ENCODE results near the gene BTNL3. TPM values are rescaled to one million over a fixed set of nuclear protein-coding genes. Genes with fewer than 3 reads are reported as not detected.
"Not testable (repeated sequence)": the region's sequence is repeated elsewhere in the genome, so short reads cannot be mapped to it uniquely, and the experiment has no call there.

The BTNL3 gene
- total RNA-seq, 1 donor from 2014 or later, result not detected

- DNase-seq (no peak), ATAC-seq (peak; percentile 39)
- intact Hi-C loops (cut with micrococcal nuclease), result no loop called here
These were observed 54.8 kb downstream of the BTNL3 start for GRCh38 chr5:181043285-181044092.

- no peak for ATAC-seq
- intact Hi-C loops (cut with micrococcal nuclease), result no loop called here
- no peak for DNase-seq
These were observed 55.5 kb downstream of the BTNL3 start for GRCh38 chr5:181044093-181044599.

- peak; percentile 81 for ATAC-seq
- intact Hi-C loops (cut with micrococcal nuclease), result no loop called here
- DNase-seq, result peak; percentile 65
These were observed 56.1 kb downstream of the BTNL3 start for GRCh38 chr5:181044662-181045305.

GRCh38 chr5:181045316-181045715 lies 56.7 kb downstream of the BTNL3 start:
- ATAC-seq, result no peak
- DNase-seq, result no peak
- intact Hi-C loops (cut with micrococcal nuclease), result no loop called here

DNA sequence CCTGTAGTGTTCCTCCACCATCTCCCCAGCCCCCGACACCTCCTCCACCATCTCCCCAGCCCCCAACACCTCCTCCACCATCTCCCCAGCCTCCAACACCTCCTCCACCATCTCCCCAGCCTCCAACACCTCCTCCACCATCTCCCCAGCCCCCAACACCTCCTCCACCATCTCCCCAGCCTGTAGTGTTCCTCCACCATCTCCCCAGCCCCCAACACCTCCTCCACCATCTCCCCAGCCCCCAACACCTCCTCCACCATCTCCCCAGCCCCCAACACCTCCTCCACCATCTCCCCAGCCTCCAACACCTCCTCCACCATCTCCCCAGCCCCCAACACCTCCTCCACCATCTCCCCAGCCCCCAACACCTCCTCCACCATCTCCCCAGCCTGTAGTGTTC lies 57.2 kb downstream of the BTNL3 start:
- intact Hi-C loops (cut with micrococcal nuclease); ATAC-seq; DNase-seq: not testable (repeated sequence)

GRCh38 chr5:181047288-181047687 lies 58.6 kb downstream of the BTNL3 start:
- intact Hi-C loops (cut with micrococcal nuclease), result no loop called here
- ATAC-seq, result no peak
- DNase-seq, result no peak

- intact Hi-C loops (cut with micrococcal nuclease), result no loop called here
- no peak for ATAC-seq
These were observed 59.3 kb downstream of the BTNL3 start for GRCh38 chr5:181047921-181048320.

GRCh38 chr5:181050016-181050415 lies 61.4 kb downstream of the BTNL3 start:
- DNase-seq (no peak), ATAC-seq (no peak)
- intact Hi-C loops (cut with micrococcal nuclease), result no loop called here

More at GRCh38 chr5:181047921-181048320, 59.3 kb downstream of the BTNL3 start:
- no peak for DNase-seq

GRCh38 chr5:181051841-181052671 lies 63.4 kb downstream of the BTNL3 start:
- DNase-seq, result no peak
- ATAC-seq, result no peak
- intact Hi-C loops (cut with micrococcal nuclease), result no loop called here

GRCh38 chr5:181052672-181053487 lies 64.2 kb downstream of the BTNL3 start:
- DNase-seq, result no peak
- intact Hi-C loops (cut with micrococcal nuclease), result no loop called here
- ATAC-seq, result peak; percentile 58

- DNase-seq (no peak), ATAC-seq (peak; percentile 44)
- intact Hi-C loops (cut with micrococcal nuclease), result no loop called here
These were observed 65.0 kb downstream of the BTNL3 start for GRCh38 chr5:181053488-181054121.

GRCh38 chr5:181054138-181054537 lies 65.5 kb downstream of the BTNL3 start:
- intact Hi-C loops (cut with micrococcal nuclease), result no loop called here
- ATAC-seq, result no peak

DNA sequence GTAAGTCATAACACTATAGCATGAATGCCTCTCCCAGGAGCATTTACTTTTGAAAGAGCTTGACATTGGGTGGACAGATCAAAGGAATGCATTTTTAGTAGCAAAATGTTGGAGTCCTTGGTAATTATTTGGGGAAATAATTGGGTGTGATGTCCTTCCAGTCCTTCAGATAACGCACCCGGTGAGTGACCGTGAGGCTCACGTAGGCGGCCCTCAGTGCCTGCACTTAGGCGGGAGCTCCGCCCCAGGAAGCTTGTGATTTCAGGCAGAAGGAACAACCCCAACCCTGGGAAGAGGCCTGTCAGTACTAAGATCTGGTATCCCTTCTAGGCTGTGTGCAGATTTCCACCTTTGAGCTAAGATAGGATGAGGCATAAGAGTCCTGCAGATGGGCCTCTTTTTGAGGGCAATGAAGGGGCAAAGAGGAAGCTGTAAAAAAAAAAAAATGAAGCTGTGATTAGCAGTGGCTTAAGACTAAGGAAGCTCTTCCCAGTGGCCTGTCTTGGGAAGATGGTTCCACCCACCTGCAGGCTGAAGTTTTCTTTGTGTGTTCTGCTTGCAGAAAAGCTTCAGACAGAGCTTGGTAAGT lies 66.3 kb downstream of the BTNL3 start:
- ATAC-seq (no peak), DNase-seq (no peak)
- intact Hi-C loops (cut with micrococcal nuclease), result no loop called here

More at GRCh38 chr5:181054138-181054537, 65.5 kb downstream of the BTNL3 start:
- DNase-seq, result no peak

Small RNA genes lying within 50 kb of the gene (microRNA-seq; reads per million reads assigned to microRNA genes)
- not detected for gene MIR8089 (ENCODE audit: borderline number of aligned reads)

Other genes starting within 250 kb of the BTNL3 start
- gene OR2Y1, start 248.8 kb upstream of the BTNL3 start, total RNA-seq, result not detected
- 67.0 TPM for gene MGAT1, start 186.0 kb upstream of the BTNL3 start, total RNA-seq
- 15.2 TPM for gene ZFP62, start 127.6 kb upstream of the BTNL3 start, total RNA-seq
- gene BTNL8, start 89.7 kb upstream of the BTNL3 start, total RNA-seq, result 0.27 TPM
- 37.8 TPM for gene BTNL9, start 51.4 kb downstream of the BTNL3 start, total RNA-seq
- gene OR2V1, start 142.3 kb downstream of the BTNL3 start, total RNA-seq, result not detected
- not detected for gene OR2V2, start 158.7 kb downstream of the BTNL3 start, total RNA-seq
- gene TRIM7, start 216.3 kb downstream of the BTNL3 start, total RNA-seq, result 20.0 TPM
- 23.7 TPM for gene TRIM41, start 234.4 kb downstream of the BTNL3 start, total RNA-seq

Data from left ventricle myocardium superior (tissue), 1 donor.